ENCODE measurements around the gene SLC25A19. TPM values are rescaled to one million over a fixed set of nuclear protein-coding genes. Genes with fewer than 3 reads are reported as not detected.

The SLC25A19 gene
- total and polyA plus RNA-seq, 9 of the 15 experiments (the other 6 are each of a cell fraction or from before 2014, with no cell fraction given): 33.4 to 76.6 (median 55.3) TPM

DNA sequence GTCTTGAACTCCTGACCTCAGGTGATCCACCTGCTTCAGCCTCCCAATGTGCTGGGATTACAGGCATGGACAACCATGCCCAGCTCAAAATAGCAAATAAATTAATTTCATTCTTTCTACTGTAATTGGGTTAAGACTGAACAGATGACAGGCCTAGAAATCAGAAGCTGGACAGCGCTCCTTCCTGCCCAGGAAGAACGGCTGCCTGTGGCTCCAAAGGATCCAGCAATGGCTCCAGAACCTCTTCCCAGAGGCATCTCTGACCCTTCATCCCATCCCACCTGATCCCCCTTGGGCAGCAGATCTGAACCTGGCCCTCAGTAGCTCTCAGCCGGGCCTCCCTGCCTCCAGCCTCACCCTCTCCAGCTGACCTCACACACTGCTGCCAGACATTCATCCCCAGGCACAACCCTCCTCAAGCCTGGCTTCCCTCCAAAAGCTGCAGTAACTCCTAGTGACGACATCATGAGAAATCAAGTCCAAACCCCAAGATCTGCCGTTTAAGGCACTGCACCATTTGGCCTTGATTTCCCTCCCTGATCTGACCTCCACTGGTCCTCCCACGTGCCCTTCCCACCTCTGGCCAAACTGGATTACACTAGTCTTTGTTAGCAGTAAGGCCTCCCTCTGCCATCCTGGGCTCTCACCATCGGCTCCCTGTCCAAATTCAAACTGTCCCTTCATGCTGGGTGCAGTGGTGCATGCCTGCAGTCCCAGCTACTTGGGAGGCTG is 15.1 kb downstream of the SLC25A19 start (continued):
- TF ChIP-seq NFIC (IDR thresholded peaks at IDR 0.05) (peak; percentile 72), BRCA1 (IDR thresholded peaks at IDR 0.05) (no peak), BRCA1 (CRISPR knock-in tag; IDR thresholded peaks at IDR 0.05) (no peak), POLR2A (conservative IDR thresholded peaks at IDR 0.05) (peak; percentile 58; the same call in 1 of the 2 replicates), ARID1B (IDR thresholded peaks at IDR 0.05) (0 out of 2 replicates have a peak, but pooled peaks have one; percentile 7), L3MBTL2 (IDR thresholded peaks at IDR 0.05) (peak; percentile 50; the same call in 1 of the 2 replicates), KAT7 (CRISPR knock-in tag; IDR thresholded peaks at IDR 0.05; ENCODE audit: borderline replicate concordance) (no peak), CEBPG (CRISPR knock-in tag; IDR thresholded peaks at IDR 0.05) (no peak), CEBPG (tag; conservative IDR thresholded peaks at IDR 0.05 in 1 of 2, IDR thresholded peaks at IDR 0.05 in 1 of 2) (peak in 1 of 2 experiments; percentile 73; a peak in 2 of 4 replicates), TRIM24 (IDR thresholded peaks at IDR 0.05) (peak; percentile 27 to 52; a peak in 2 of 4 replicates)
- TF ChIP-seq, protein P1, sequence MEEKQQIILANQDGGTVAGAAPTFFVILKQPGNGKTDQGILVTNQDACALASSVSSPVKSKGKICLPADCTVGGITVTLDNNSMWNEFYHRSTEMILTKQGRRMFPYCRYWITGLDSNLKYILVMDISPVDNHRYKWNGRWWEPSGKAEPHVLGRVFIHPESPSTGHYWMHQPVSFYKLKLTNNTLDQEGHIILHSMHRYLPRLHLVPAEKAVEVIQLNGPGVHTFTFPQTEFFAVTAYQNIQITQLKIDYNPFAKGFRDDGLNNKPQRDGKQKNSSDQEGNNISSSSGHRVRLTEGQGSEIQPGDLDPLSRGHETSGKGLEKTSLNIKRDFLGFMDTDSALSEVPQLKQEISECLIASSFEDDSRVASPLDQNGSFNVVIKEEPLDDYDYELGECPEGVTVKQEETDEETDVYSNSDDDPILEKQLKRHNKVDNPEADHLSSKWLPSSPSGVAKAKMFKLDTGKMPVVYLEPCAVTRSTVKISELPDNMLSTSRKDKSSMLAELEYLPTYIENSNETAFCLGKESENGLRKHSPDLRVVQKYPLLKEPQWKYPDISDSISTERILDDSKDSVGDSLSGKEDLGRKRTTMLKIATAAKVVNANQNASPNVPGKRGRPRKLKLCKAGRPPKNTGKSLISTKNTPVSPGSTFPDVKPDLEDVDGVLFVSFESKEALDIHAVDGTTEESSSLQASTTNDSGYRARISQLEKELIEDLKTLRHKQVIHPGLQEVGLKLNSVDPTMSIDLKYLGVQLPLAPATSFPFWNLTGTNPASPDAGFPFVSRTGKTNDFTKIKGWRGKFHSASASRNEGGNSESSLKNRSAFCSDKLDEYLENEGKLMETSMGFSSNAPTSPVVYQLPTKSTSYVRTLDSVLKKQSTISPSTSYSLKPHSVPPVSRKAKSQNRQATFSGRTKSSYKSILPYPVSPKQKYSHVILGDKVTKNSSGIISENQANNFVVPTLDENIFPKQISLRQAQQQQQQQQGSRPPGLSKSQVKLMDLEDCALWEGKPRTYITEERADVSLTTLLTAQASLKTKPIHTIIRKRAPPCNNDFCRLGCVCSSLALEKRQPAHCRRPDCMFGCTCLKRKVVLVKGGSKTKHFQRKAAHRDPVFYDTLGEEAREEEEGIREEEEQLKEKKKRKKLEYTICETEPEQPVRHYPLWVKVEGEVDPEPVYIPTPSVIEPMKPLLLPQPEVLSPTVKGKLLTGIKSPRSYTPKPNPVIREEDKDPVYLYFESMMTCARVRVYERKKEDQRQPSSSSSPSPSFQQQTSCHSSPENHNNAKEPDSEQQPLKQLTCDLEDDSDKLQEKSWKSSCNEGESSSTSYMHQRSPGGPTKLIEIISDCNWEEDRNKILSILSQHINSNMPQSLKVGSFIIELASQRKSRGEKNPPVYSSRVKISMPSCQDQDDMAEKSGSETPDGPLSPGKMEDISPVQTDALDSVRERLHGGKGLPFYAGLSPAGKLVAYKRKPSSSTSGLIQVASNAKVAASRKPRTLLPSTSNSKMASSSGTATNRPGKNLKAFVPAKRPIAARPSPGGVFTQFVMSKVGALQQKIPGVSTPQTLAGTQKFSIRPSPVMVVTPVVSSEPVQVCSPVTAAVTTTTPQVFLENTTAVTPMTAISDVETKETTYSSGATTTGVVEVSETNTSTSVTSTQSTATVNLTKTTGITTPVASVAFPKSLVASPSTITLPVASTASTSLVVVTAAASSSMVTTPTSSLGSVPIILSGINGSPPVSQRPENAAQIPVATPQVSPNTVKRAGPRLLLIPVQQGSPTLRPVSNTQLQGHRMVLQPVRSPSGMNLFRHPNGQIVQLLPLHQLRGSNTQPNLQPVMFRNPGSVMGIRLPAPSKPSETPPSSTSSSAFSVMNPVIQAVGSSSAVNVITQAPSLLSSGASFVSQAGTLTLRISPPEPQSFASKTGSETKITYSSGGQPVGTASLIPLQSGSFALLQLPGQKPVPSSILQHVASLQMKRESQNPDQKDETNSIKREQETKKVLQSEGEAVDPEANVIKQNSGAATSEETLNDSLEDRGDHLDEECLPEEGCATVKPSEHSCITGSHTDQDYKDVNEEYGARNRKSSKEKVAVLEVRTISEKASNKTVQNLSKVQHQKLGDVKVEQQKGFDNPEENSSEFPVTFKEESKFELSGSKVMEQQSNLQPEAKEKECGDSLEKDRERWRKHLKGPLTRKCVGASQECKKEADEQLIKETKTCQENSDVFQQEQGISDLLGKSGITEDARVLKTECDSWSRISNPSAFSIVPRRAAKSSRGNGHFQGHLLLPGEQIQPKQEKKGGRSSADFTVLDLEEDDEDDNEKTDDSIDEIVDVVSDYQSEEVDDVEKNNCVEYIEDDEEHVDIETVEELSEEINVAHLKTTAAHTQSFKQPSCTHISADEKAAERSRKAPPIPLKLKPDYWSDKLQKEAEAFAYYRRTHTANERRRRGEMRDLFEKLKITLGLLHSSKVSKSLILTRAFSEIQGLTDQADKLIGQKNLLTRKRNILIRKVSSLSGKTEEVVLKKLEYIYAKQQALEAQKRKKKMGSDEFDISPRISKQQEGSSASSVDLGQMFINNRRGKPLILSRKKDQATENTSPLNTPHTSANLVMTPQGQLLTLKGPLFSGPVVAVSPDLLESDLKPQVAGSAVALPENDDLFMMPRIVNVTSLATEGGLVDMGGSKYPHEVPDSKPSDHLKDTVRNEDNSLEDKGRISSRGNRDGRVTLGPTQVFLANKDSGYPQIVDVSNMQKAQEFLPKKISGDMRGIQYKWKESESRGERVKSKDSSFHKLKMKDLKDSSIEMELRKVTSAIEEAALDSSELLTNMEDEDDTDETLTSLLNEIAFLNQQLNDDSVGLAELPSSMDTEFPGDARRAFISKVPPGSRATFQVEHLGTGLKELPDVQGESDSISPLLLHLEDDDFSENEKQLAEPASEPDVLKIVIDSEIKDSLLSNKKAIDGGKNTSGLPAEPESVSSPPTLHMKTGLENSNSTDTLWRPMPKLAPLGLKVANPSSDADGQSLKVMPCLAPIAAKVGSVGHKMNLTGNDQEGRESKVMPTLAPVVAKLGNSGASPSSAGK (IDR thresholded peaks at IDR 0.05): peak; percentile 27; the same call in 1 of the 2 replicates
- TF ChIP-seq, protein P2, sequence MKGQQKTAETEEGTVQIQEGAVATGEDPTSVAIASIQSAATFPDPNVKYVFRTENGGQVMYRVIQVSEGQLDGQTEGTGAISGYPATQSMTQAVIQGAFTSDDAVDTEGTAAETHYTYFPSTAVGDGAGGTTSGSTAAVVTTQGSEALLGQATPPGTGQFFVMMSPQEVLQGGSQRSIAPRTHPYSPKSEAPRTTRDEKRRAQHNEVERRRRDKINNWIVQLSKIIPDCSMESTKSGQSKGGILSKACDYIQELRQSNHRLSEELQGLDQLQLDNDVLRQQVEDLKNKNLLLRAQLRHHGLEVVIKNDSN (CRISPR knock-in tag; IDR thresholded peaks at IDR 0.05): peak; percentile 29; the same call in 1 of the 2 replicates
